GM19240 (cell line): ENCODE data around the gene PITPNC1.
"Not testable (repeated sequence)": the region's sequence is repeated elsewhere in the genome, so short reads cannot be mapped to it uniquely, and the experiment has no call there.

Experiments
- DNase-seq: peaks from one replicate; pipeline ENCODE4 v3.0.0; 2011; ENCODE audit warnings: low spot score; ENCODE audit not compliant: insufficient read length

The PITPNC1 gene

GRCh38 chr17:67369676-67370075, 7.4 kb upstream of the PITPNC1 start:
- DNase-seq: no peak

- no peak for DNase-seq
These were observed 4.3 kb upstream of the PITPNC1 start for GRCh38 chr17:67372751-67373150.

GRCh38 chr17:67374329-67375053, 2.6 kb upstream of the PITPNC1 start:
- DNase-seq: peak; percentile 33

GRCh38 chr17:67375054-67375427, 2.0 kb upstream of the PITPNC1 start:
- DNase-seq: no peak

GRCh38 chr17:67375716-67376115, 1.4 kb upstream of the PITPNC1 start:
- DNase-seq: no peak

GRCh38 chr17:67376415-67376736, 705 bp upstream of the PITPNC1 start:
- DNase-seq: no peak

- DNase-seq: no peak
These were observed 690 bp downstream of the PITPNC1 start for GRCh38 chr17:67377488-67378453.

GRCh38 chr17:67378454-67379250, 1.6 kb downstream of the PITPNC1 start:
- DNase-seq: no peak

- DNase-seq: no peak
These were observed 2.2 kb downstream of the PITPNC1 start for GRCh38 chr17:67379251-67379630.

GRCh38 chr17:67381929-67382257, 4.8 kb downstream of the PITPNC1 start:
- no peak for DNase-seq

GRCh38 chr17:67385122-67385988, 8.3 kb downstream of the PITPNC1 start:
- DNase-seq: no peak

- no peak for DNase-seq
These were observed 10.0 kb downstream of the PITPNC1 start for GRCh38 chr17:67386965-67387551.

GRCh38 chr17:67388536-67388935, 11.5 kb downstream of the PITPNC1 start:
- DNase-seq: not testable (repeated sequence)

GRCh38 chr17:67388986-67389385, 11.9 kb downstream of the PITPNC1 start:
- DNase-seq: no peak

- DNase-seq: no peak
These were observed 13.0 kb downstream of the PITPNC1 start for GRCh38 chr17:67390006-67390645.

- peak; percentile 52 for DNase-seq
These were observed 13.7 kb downstream of the PITPNC1 start for GRCh38 chr17:67390646-67391361.

GRCh38 chr17:67392111-67392510, 15.0 kb downstream of the PITPNC1 start:
- no peak for DNase-seq

- DNase-seq: no peak
These were observed 16.8 kb downstream of the PITPNC1 start for GRCh38 chr17:67393809-67394397.

GRCh38 chr17:67399676-67400075, 22.6 kb downstream of the PITPNC1 start:
- DNase-seq: no peak
